HepG2 (cell line): ENCODE data around the gene DTYMK. TPM values are rescaled to one million over a fixed set of nuclear protein-coding genes. Genes with fewer than 3 reads are reported as not detected.

Experiments used
- ARNT2 ChIP-seq: sonication (generic); formaldehyde crosslinking; IDR thresholded peaks from 2 replicates; pipeline ENCODE4 v1.8.0; 2022; ENCODE audit warnings: mild to moderate bottlenecking, low read depth, missing genetic modification reagents, moderate library complexity
- ATF1 ChIP-seq: IDR thresholded peaks from 2 replicates; pipeline ENCODE4 v1.6.1; 2016; ENCODE audit warnings: mild to moderate bottlenecking, control low read depth
- BORCS8-MEF2B ChIP-seq: sonication (generic); formaldehyde crosslinking; IDR thresholded peaks from 2 replicates; pipeline ENCODE4 v1.8.0; 2022; ENCODE audit warnings: mild to moderate bottlenecking, missing genetic modification reagents
- GFI1 ChIP-seq: sonication (generic); formaldehyde crosslinking; IDR thresholded peaks from 2 replicates; pipeline ENCODE4 v1.5.0; 2020; ENCODE audit warnings: missing genetic modification reagents, mild to moderate bottlenecking, borderline replicate concordance
- KDM6A ChIP-seq: IDR thresholded peaks from 2 replicates; pipeline ENCODE4 v1.6.1; 2016; ENCODE audit warnings: low read depth
- KLF12 ChIP-seq: sonication (generic); formaldehyde crosslinking; IDR thresholded peaks from 2 replicates; pipeline ENCODE4 v1.4.0; 2020; ENCODE audit warnings: missing genetic modification reagents, borderline replicate concordance
- MAZ ChIP-seq, 2 experiments: sonication (generic) in 1 of 2; formaldehyde crosslinking in 1 of 2; IDR thresholded peaks; 2 replicates each; pipeline versions ENCODE4 v1.5.0 to v1.6.1; 2012 to 2020; ENCODE audit warnings: low read depth in 2 of 2, mild to moderate bottlenecking in 2 of 2, borderline replicate concordance in 1 of 2, improper control_type of control experiment in 1 of 2, low read length in 1 of 2, missing genetic modification reagents in 1 of 2, moderate library complexity in 1 of 2
- PHF21A ChIP-seq: sonication (generic); formaldehyde crosslinking; IDR thresholded peaks from 2 replicates; pipeline ENCODE4 v1.5.0; 2020; ENCODE audit warnings: mild to moderate bottlenecking, missing genetic modification reagents
- POGZ ChIP-seq: sonication (generic); formaldehyde crosslinking; IDR thresholded peaks from 2 replicates; pipeline ENCODE4 v1.4.0; 2020; ENCODE audit warnings: mild to moderate bottlenecking, missing genetic modification reagents
- RBAK ChIP-seq: sonication (generic); formaldehyde crosslinking; IDR thresholded peaks from 2 replicates; pipeline ENCODE4 v1.5.1; 2020; ENCODE audit warnings: mild to moderate bottlenecking, missing genetic modification reagents
- RCOR2 ChIP-seq: IDR thresholded peaks from 2 replicates; pipeline ENCODE4 v1.6.1; 2016; ENCODE audit warnings: missing biosample characterization, missing genetic modification reagents
- YEATS4 ChIP-seq: sonication (generic); formaldehyde crosslinking; IDR thresholded peaks from 2 replicates; pipeline ENCODE4 v1.4.0; 2020; ENCODE audit warnings: missing genetic modification reagents, borderline replicate concordance
- ZFP1 ChIP-seq: IDR thresholded peaks from 2 replicates; pipeline ENCODE4 v1.6.1; 2016
- ZFX ChIP-seq: sonication (generic); formaldehyde crosslinking; IDR thresholded peaks from 2 replicates; pipeline ENCODE4 v1.4.0; 2020; ENCODE audit warnings: mild to moderate bottlenecking, low read depth, missing genetic modification reagents, moderate library complexity
- ZNF383 ChIP-seq: sonication (generic); formaldehyde crosslinking; IDR thresholded peaks from 2 replicates; pipeline ENCODE4 v1.4.0; 2020; ENCODE audit warnings: missing genetic modification reagents, mild to moderate bottlenecking, borderline replicate concordance
- ZNF839 ChIP-seq: sonication (generic); formaldehyde crosslinking; IDR thresholded peaks from 2 replicates; pipeline ENCODE4 v1.4.0; 2020; ENCODE audit warnings: missing genetic modification reagents, mild to moderate bottlenecking, borderline replicate concordance
- polyA plus RNA-seq, 8 experiments: library from polyadenylated mRNA; depleted of rRNA in 3 of 8; stranded (reverse) in 7 of 8; unstranded in 1 of 8; fragments of >200 nt; fragmentation: Illumina TruSeq in 4 of 8; extraction: Trizol in 4 of 8; gene quantifications; 2 replicates each; pipeline versions ENCODE4 v1.2.1 to v1.2.3, GENCODE V29; 2011 to 2016; ENCODE audit warnings: low read depth in 4 of 8, missing spikeins in 1 of 8, mixed read lengths in 1 of 8; ENCODE audit not compliant: insufficient read depth in 1 of 8
- total RNA-seq, 5 experiments: library from RNA; depleted of rRNA; stranded (reverse); fragments of >200 nt; fragmentation: Illumina TruSeq; extraction: Trizol; gene quantifications; 2 replicates each; pipeline ENCODE4 v1.2.3, GENCODE V29; 2016; ENCODE audit warnings: low read depth in 1 of 5
- TF ChIP-seq, protein P1 (sequence below): sonication (generic); formaldehyde crosslinking; IDR thresholded peaks from 2 replicates; pipeline ENCODE4 v1.4.0; 2020; ENCODE audit warnings: low read depth, missing genetic modification reagents
- TF ChIP-seq, protein P2 (sequence below): sonication (generic); formaldehyde crosslinking; IDR thresholded peaks from 2 replicates; pipeline ENCODE4 v1.5.0; 2020; ENCODE audit warnings: missing genetic modification reagents
- TF ChIP-seq, protein P3 (sequence below): sonication (generic); formaldehyde crosslinking; conservative IDR thresholded peaks from 2 replicates; pipeline ENCODE4 v1.4.0; 2020; ENCODE audit warnings: mild to moderate bottlenecking, missing genetic modification reagents, moderate library complexity

Gene DTYMK
- total and polyA plus RNA-seq, 2 of the 13 experiments (the other 11 are each of a cell fraction or from before 2014, with no cell fraction given), result 57.5 to 134 TPM

DNA sequence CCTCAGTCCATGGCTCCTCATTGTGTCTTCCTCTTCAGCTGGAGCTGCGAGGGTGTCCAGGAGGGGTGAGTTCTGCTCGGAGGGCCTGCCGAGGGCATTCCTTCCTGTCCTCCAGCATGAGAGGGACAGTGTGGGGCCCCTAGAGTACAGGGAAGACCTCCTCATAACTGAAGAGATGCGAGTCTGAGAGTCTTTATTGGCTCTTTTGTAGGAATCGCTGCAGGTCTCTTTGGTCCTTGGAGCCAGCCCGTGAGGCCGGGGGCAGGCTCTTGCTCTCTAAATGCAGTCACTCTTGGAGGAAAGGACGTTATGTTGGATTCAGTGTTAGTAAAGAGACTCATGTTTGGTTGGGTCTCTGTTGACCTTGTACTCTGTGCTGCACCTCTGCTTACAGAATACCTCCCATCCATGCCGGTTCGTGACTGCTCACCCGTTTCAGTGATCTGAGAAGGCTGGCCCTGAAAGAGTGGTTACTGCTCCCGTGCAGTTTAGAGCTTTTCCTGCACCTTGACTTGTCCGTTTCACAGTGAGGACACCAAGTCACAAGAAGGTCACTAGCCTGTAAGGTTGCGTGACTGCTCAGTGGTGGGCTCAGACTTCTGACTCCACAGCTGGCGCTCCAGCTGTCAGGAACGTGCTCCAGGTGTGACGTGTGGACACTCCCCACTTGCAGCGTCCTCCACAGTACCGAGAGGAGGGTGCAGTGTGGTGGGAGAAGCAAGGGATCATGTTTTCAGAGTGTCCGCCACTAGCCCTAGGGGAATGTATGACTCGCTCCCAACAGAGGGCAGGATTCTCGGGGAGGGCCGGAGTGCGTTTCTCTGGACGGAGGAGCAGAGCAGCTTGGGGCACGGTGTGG is 41.3 kb downstream of the DTYMK start (continued):
- TF ChIP-seq, protein P1, sequence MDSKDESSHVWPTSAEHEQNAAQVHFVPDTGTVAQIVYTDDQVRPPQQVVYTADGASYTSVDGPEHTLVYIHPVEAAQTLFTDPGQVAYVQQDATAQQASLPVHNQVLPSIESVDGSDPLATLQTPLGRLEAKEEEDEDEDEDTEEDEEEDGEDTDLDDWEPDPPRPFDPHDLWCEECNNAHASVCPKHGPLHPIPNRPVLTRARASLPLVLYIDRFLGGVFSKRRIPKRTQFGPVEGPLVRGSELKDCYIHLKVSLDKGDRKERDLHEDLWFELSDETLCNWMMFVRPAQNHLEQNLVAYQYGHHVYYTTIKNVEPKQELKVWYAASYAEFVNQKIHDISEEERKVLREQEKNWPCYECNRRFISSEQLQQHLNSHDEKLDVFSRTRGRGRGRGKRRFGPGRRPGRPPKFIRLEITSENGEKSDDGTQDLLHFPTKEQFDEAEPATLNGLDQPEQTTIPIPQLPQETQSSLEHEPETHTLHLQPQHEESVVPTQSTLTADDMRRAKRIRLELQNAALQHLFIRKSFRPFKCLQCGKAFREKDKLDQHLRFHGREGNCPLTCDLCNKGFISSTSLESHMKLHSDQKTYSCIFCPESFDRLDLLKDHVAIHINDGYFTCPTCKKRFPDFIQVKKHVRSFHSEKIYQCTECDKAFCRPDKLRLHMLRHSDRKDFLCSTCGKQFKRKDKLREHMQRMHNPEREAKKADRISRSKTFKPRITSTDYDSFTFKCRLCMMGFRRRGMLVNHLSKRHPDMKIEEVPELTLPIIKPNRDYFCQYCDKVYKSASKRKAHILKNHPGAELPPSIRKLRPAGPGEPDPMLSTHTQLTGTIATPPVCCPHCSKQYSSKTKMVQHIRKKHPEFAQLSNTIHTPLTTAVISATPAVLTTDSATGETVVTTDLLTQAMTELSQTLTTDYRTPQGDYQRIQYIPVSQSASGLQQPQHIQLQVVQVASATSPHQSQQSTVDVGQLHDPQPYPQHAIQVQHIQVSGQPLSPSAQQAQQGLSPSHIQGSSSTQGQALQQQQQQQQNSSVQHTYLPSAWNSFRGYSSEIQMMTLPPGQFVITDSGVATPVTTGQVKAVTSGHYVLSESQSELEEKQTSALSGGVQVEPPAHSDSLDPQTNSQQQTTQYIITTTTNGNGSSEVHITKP (CRISPR knock-in tag), result 0 out of 2 replicates have a peak, but pooled peaks have one; percentile 7
- TF ChIP-seq RCOR2 (CRISPR knock-in tag) (0 out of 2 replicates have a peak, but pooled peaks have one; percentile 53), BORCS8-MEF2B (CRISPR knock-in tag) (peak; percentile 78), KLF12 (CRISPR knock-in tag) (0 out of 2 replicates have a peak, but pooled peaks have one; percentile 32), MAZ (IDR thresholded peaks at IDR 0.05; ENCODE audit: borderline replicate concordance, low read depth, low read length) (no peak), MAZ (CRISPR knock-in tag; IDR thresholded peaks at IDR 0.05; ENCODE audit: low read depth) (no peak; the same call in none of the 2 replicates), POGZ (CRISPR knock-in tag) (peak; percentile 51; the same call in 1 of the 2 replicates), ZNF839 (peak; percentile 53; the same call in 1 of the 2 replicates), ARNT2 (CRISPR knock-in tag) (peak; percentile 56), RBAK (CRISPR knock-in tag) (0 out of 2 replicates have a peak, but pooled peaks have one; percentile 18), ATF1 (peak; percentile 60; the same call in 1 of the 2 replicates), PHF21A (peak; percentile 78; the same call in 1 of the 2 replicates), KDM6A (peak; percentile 55; the same call in 1 of the 2 replicates), GFI1 (CRISPR knock-in tag) (peak; percentile 53; the same call in 1 of the 2 replicates), ZFP1 (0 out of 2 replicates have a peak, but pooled peaks have one; percentile 14), YEATS4 (peak; percentile 88; the same call in 1 of the 2 replicates), ZNF383 (CRISPR knock-in tag) (no peak; the same call in 1 of the 2 replicates), ZFX (CRISPR knock-in tag) (peak; percentile 82; the same call in 1 of the 2 replicates)
- TF ChIP-seq, protein P2, sequence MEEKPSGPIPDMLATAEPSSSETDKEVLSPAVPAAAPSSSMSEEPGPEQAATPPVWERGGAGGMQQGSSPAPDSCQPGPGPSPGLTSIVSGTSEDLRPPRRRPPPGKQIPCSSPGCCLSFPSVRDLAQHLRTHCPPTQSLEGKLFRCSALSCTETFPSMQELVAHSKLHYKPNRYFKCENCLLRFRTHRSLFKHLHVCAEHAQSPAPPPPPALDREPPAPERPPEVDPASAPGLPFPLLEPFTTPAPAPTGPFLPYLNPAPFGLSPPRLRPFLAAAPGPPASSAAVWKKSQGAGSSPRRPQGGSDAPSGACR, result peak; percentile 97
- TF ChIP-seq, protein P3, sequence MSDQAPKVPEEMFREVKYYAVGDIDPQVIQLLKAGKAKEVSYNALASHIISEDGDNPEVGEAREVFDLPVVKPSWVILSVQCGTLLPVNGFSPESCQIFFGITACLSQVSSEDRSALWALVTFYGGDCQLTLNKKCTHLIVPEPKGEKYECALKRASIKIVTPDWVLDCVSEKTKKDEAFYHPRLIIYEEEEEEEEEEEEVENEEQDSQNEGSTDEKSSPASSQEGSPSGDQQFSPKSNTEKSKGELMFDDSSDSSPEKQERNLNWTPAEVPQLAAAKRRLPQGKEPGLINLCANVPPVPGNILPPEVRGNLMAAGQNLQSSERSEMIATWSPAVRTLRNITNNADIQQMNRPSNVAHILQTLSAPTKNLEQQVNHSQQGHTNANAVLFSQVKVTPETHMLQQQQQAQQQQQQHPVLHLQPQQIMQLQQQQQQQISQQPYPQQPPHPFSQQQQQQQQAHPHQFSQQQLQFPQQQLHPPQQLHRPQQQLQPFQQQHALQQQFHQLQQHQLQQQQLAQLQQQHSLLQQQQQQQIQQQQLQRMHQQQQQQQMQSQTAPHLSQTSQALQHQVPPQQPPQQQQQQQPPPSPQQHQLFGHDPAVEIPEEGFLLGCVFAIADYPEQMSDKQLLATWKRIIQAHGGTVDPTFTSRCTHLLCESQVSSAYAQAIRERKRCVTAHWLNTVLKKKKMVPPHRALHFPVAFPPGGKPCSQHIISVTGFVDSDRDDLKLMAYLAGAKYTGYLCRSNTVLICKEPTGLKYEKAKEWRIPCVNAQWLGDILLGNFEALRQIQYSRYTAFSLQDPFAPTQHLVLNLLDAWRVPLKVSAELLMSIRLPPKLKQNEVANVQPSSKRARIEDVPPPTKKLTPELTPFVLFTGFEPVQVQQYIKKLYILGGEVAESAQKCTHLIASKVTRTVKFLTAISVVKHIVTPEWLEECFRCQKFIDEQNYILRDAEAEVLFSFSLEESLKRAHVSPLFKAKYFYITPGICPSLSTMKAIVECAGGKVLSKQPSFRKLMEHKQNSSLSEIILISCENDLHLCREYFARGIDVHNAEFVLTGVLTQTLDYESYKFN (CRISPR knock-in tag), result peak; percentile 95
